NCI-H1694 (cell line): ENCODE data around the gene LHX1.

ENCODE experiments used
- DNase-seq: peaks from one replicate; lab custom pipeline; 2025; lab: John Stamatoyannopoulos, UW

Gene LHX1

GRCh38 chr17:36939052-36939801 is 2.0 kb downstream of the LHX1 start:
- no peak for DNase-seq

GRCh38 chr17:36939802-36940312 is 2.6 kb downstream of the LHX1 start:
- no peak for DNase-seq

- no peak for DNase-seq
Observed at GRCh38 chr17:36940313-36941264, 3.3 kb downstream of the LHX1 start.

GRCh38 chr17:36941265-36942010 is 4.2 kb downstream of the LHX1 start:
- DNase-seq, result no peak

GRCh38 chr17:36942019-36942599 is 4.8 kb downstream of the LHX1 start:
- no peak for DNase-seq

GRCh38 chr17:36942631-36943125 is 5.4 kb downstream of the LHX1 start:
- no peak for DNase-seq

- DNase-seq, result no peak
Observed at GRCh38 chr17:36943250-36944191, 6.2 kb downstream of the LHX1 start.

- no peak for DNase-seq
Observed at GRCh38 chr17:36944553-36944952, 7.3 kb downstream of the LHX1 start.

- DNase-seq, result no peak
Observed at GRCh38 chr17:36945140-36945539, 7.9 kb downstream of the LHX1 start.

- DNase-seq, result no peak
Observed at GRCh38 chr17:36945959-36946725, 8.9 kb downstream of the LHX1 start.

- DNase-seq, result no peak
Observed at GRCh38 chr17:36946726-36947091, 9.4 kb downstream of the LHX1 start.

GRCh38 chr17:36947922-36948716 is 10.8 kb downstream of the LHX1 start:
- DNase-seq, result peak; percentile 21

- peak; percentile 95 for DNase-seq
Observed at GRCh38 chr17:36948717-36949460, 11.6 kb downstream of the LHX1 start, which contains the start of gene AATF. TSS of gene AATF (plus strand) at chr17:36948954. CDS start at chr17:36949126, 172 bp downstream.

- no peak for DNase-seq
Observed at GRCh38 chr17:36949461-36949927, 12.2 kb downstream of the LHX1 start.

GRCh38 chr17:36950027-36950426 is 12.8 kb downstream of the LHX1 start:
- DNase-seq, result no peak

- no peak for DNase-seq
Observed at GRCh38 chr17:36951084-36951789, 14.0 kb downstream of the LHX1 start.

- DNase-seq, result no peak
Observed at GRCh38 chr17:36971508-36971907, 34.2 kb downstream of the LHX1 start.
